NB4 (cell line): Measurements from ENCODE around the gene CST9.

Experiments
- POLR2A ChIP-seq: IDR thresholded peaks from 2 replicates; pipeline ENCODE4 v1.6.1; 2011; ENCODE audit warnings: mild to moderate bottlenecking; ENCODE audit not compliant: insufficient read length; ENCODE audit errors: extremely low read depth
- TF ChIP-seq, protein P1 (sequence below): IDR thresholded peaks from one replicate; pipeline ENCODE4 v1.5.1; 2012; ENCODE audit warnings: low read depth, low read length
- TF ChIP-seq, protein P2 (sequence below): IDR thresholded peaks from 2 replicates; pipeline ENCODE4 v1.6.1; 2011; ENCODE audit warnings: low read depth, low read length

DNA sequence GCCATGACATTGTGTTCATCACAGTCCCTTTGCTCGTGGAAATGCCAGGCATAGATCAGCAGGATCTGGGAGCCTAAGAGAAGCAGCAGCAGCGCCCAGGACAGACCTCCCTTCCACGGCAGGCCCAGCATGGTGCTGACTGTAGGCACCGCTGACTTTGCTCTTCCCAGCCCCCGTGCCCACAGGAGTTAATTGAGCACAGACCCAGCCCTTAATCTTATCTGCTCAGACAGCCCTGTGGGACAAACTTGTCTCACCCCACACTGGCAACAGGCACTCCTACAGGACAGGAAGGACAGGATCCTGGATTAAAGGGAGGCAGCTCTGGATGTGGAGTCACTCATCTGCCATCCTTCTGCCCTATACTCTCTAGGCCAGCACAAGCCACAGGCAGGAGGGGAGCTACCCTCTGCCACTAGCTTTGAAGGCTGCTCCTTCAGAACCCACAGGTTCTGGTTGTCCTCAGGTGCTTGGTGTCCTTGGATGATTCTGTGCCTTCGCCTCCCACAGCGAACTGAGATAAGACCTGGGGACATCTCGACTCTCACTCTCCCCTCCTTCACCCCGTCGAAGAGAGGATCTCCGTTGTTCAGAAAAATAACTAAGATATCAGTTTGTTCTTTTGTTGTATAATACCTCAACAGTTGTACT lies 37.3 kb downstream of the CST9 start, which contains the start of gene CST9L:
- TF ChIP-seq, protein P1, sequence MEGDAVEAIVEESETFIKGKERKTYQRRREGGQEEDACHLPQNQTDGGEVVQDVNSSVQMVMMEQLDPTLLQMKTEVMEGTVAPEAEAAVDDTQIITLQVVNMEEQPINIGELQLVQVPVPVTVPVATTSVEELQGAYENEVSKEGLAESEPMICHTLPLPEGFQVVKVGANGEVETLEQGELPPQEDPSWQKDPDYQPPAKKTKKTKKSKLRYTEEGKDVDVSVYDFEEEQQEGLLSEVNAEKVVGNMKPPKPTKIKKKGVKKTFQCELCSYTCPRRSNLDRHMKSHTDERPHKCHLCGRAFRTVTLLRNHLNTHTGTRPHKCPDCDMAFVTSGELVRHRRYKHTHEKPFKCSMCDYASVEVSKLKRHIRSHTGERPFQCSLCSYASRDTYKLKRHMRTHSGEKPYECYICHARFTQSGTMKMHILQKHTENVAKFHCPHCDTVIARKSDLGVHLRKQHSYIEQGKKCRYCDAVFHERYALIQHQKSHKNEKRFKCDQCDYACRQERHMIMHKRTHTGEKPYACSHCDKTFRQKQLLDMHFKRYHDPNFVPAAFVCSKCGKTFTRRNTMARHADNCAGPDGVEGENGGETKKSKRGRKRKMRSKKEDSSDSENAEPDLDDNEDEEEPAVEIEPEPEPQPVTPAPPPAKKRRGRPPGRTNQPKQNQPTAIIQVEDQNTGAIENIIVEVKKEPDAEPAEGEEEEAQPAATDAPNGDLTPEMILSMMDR = no peak
- no peak for TF ChIP-seq POLR2A
- TF ChIP-seq, protein P2, sequence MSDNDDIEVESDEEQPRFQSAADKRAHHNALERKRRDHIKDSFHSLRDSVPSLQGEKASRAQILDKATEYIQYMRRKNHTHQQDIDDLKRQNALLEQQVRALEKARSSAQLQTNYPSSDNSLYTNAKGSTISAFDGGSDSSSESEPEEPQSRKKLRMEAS = no peak
